ENCODE measurements around the gene MT1X. TPM values are rescaled to one million over a fixed set of nuclear protein-coding genes. Genes with fewer than 3 reads are reported as not detected.

The MT1X gene
- total and polyA plus RNA-seq, 2 experiments from 2014 or later: 293 to 942 TPM

GRCh38 chr16:56649820-56650219 lies 32.5 kb upstream of the MT1X start:
- H3K4me2 ChIP-seq: no peak overlapping the region
- TF ChIP-seq ZNF462 (CRISPR knock-in tag; IDR thresholded peaks at IDR 0.05) (no peak), EZH2 (IDR thresholded peaks at IDR 0.05; ENCODE audit: low read depth, unreplicated experiment) (no peak), ZNF331 (CRISPR knock-in tag; IDR thresholded peaks at IDR 0.05; ENCODE audit: low read depth) (no peak), CREB1 (CRISPR knock-in tag; IDR thresholded peaks at IDR 0.05; ENCODE audit: low read depth) (no peak)
- no peaks in the 10 kb centered on the region for H3K79me2 ChIP-seq (replicated peaks; ENCODE audit: insufficient read depth)
- Mint-ChIP-seq H3K36me3 (ENCODE audit: low read depth) (no peaks in the 10 kb centered on the region), H3K27ac (no peak overlapping the region), H3K4me1 (peaks cover 4% of the 10 kb centered on the region; the same call in 2 of the 3 replicates), H3K27me3 (ENCODE audit: insufficient read depth, low read depth, poor library complexity) (peaks cover 64% of the 10 kb centered on the region), H3K4me3 (no peak overlapping the region), H3K9me3 (no peaks in the 10 kb centered on the region)
- H3F3A ChIP-seq (replicated peaks; ENCODE audit: low read depth): no peaks in the 10 kb centered on the region
- H3K9me2 ChIP-seq (ENCODE audit: insufficient read depth): no peaks in the 10 kb centered on the region
- peaks cover 70% of the 10 kb centered on the region for H3K27me3 ChIP-seq (ENCODE audit: insufficient read depth)
- no peak overlapping the region for H2AFZ ChIP-seq
- H4K20me1 ChIP-seq (replicated peaks; ENCODE audit: insufficient read depth): no peaks in the 10 kb centered on the region
- ATAC-seq: no peak
- no peak overlapping the region for H3K4me3 ChIP-seq
- H3K4me1 ChIP-seq (ENCODE audit: insufficient read depth): no peaks in the 10 kb centered on the region; the same call in 1 of the 2 replicates
- no peaks in the 10 kb centered on the region for H3K36me3 ChIP-seq (ENCODE audit: insufficient read depth)
- H3K27ac ChIP-seq (ENCODE audit: low read depth): no peak overlapping the region
- no peak for DNase-seq (ENCODE audit: low spot score)

GRCh38 chr16:56651586-56651985 lies 30.7 kb upstream of the MT1X start, which contains the start of gene MT1B:
TSS of gene MT1B (plus strand) at chr16:56651886. CDS start at chr16:56651954, 68 bp downstream.
- H2AFZ ChIP-seq: no peak within 1 kb of the TSS
- peaks cover 4% of the 10 kb centered on the region; the same call in 2 of the 3 replicates for H3K4me1 Mint-ChIP-seq
- ATAC-seq (no peak), DNase-seq (ENCODE audit: low spot score) (no peak)
- no peak within 1 kb of the TSS for H3K4me2 ChIP-seq
- no peak within 1 kb of the TSS for H3K4me3 Mint-ChIP-seq
- H3K4me1 ChIP-seq (ENCODE audit: insufficient read depth): no peaks in the 10 kb centered on the region; the same call in 1 of the 2 replicates
- no peaks in the 10 kb centered on the region for H3F3A ChIP-seq (replicated peaks; ENCODE audit: low read depth)
- H3K27ac Mint-ChIP-seq: no peak within 1 kb of the TSS
- no peaks in the 10 kb centered on the region for H3K9me3 Mint-ChIP-seq
- H3K36me3 ChIP-seq (ENCODE audit: insufficient read depth): no peaks in the 10 kb centered on the region; the same call in 1 of the 2 replicates
- H4K20me1 ChIP-seq (replicated peaks; ENCODE audit: insufficient read depth): no peaks in the 10 kb centered on the region
- H3K27me3 ChIP-seq (ENCODE audit: insufficient read depth): peaks cover 58% of the 10 kb centered on the region
- H3K9me2 ChIP-seq (ENCODE audit: insufficient read depth): no peaks in the 10 kb centered on the region
- no peak within 1 kb of the TSS for H3K4me3 ChIP-seq
- peaks cover 52% of the 10 kb centered on the region for H3K27me3 Mint-ChIP-seq (ENCODE audit: insufficient read depth, low read depth, poor library complexity)
- no peaks in the 10 kb centered on the region for H3K79me2 ChIP-seq (replicated peaks; ENCODE audit: insufficient read depth)
- H3K27ac ChIP-seq (ENCODE audit: low read depth): no peak within 1 kb of the TSS
- H3K36me3 Mint-ChIP-seq (ENCODE audit: low read depth): no peaks in the 10 kb centered on the region
- TF ChIP-seq EZH2phosphoT487 (IDR thresholded peaks at IDR 0.05; ENCODE audit: unreplicated experiment) (no peak), CREB1 (CRISPR knock-in tag; IDR thresholded peaks at IDR 0.05; ENCODE audit: low read depth) (no peak), STAT1 (IDR thresholded peaks at IDR 0.05; ENCODE audit: unreplicated experiment) (no peak), JUNB (IDR thresholded peaks at IDR 0.05; ENCODE audit: unreplicated experiment) (no peak), ZNF114 (CRISPR knock-in tag; IDR thresholded peaks at IDR 0.05) (no peak), NANOG (IDR thresholded peaks at IDR 0.05; ENCODE audit: borderline replicate concordance) (no peak)
- TF ChIP-seq, protein P1, sequence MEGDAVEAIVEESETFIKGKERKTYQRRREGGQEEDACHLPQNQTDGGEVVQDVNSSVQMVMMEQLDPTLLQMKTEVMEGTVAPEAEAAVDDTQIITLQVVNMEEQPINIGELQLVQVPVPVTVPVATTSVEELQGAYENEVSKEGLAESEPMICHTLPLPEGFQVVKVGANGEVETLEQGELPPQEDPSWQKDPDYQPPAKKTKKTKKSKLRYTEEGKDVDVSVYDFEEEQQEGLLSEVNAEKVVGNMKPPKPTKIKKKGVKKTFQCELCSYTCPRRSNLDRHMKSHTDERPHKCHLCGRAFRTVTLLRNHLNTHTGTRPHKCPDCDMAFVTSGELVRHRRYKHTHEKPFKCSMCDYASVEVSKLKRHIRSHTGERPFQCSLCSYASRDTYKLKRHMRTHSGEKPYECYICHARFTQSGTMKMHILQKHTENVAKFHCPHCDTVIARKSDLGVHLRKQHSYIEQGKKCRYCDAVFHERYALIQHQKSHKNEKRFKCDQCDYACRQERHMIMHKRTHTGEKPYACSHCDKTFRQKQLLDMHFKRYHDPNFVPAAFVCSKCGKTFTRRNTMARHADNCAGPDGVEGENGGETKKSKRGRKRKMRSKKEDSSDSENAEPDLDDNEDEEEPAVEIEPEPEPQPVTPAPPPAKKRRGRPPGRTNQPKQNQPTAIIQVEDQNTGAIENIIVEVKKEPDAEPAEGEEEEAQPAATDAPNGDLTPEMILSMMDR (conservative IDR thresholded peaks at IDR 0.05; ENCODE audit: low read depth in 2 of 2): no peak
